ENCODE data around the gene CTPS1.

DNA sequence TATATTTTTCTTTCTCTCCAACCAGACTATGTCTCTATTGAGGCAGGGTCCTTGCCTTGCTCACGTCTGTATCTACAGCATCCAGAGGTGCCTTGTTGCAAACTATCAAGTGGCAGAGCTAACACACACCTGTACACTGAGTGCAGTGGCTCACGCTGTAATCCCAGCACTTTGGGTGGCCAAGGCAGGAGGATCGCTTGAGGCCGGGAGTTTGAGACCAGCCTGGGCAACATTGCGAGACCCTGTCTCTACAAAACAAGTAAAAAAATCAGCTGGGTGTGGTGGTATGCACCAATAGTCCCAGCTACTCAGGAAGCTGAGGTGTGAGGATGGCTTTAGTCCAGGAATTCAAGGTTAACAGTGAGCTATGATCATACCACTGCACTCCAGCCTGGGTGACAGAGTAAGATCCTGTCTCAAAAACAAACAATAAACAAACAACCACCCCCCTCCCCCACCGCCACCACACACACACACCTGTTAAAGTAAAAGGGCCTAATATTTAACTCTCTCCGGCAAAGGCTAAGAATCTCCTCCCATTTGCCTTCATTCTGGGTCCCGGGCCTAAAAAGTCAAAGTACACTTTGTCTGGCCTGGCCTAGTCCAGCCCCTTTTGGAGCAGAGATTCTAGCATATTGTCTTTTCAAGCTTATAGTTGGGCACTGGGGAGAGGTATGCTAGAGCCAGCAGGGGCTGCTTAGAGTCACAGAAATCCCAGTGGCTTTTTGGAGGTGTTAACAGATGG, 51.5 kb downstream of the CTPS1 start:
- TF ChIP-seq, protein P1, sequence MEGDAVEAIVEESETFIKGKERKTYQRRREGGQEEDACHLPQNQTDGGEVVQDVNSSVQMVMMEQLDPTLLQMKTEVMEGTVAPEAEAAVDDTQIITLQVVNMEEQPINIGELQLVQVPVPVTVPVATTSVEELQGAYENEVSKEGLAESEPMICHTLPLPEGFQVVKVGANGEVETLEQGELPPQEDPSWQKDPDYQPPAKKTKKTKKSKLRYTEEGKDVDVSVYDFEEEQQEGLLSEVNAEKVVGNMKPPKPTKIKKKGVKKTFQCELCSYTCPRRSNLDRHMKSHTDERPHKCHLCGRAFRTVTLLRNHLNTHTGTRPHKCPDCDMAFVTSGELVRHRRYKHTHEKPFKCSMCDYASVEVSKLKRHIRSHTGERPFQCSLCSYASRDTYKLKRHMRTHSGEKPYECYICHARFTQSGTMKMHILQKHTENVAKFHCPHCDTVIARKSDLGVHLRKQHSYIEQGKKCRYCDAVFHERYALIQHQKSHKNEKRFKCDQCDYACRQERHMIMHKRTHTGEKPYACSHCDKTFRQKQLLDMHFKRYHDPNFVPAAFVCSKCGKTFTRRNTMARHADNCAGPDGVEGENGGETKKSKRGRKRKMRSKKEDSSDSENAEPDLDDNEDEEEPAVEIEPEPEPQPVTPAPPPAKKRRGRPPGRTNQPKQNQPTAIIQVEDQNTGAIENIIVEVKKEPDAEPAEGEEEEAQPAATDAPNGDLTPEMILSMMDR (conservative IDR thresholded peaks at IDR 0.05; ENCODE audit: low read depth, low read length): no peak
- TF ChIP-seq EZH2 (IDR thresholded peaks at IDR 0.05; ENCODE audit: borderline replicate concordance, low read depth, low read length, poor library complexity, severe bottlenecking): no peak
